Anterior cingulate cortex (tissue), 58 donors: ENCODE data around the gene PTPRH.

Experiments used
- DNase-seq, 58 donors: peaks; one replicate each; lab custom pipeline; 2025; lab: John Stamatoyannopoulos, UW

PTPRH gene

DNA sequence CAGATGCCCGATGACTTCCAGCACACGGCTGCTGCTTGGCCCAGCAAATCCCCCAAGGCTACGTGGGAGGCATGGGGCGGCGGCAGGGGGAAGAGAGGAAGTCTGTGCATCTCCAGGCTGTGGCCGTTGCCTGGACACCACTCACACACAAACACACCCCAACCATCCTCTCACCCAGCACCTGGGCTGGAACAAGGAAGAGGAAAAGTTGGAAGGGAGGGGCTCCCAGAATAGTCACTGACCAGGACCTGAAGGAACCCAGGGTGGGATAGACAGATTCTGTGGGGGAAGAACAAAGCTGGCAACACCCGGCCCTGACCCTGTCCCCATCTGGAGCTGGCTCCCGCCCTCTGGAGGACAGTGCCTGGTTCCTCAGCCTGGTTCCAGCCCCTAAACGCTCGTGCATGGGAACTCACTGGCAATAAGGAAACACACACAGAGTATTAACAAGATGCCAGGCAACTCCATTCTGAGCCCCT, 38.4 kb upstream of the PTPRH start:
- DNase-seq: peak in 1 of 58 donors; percentile 3

- DNase-seq: no peak
Observed at GRCh38 chr19:55246462-55247451, 37.5 kb upstream of the PTPRH start.

GRCh38 chr19:55245236-55245904, 36.1 kb upstream of the PTPRH start:
- no peak for DNase-seq

DNA sequence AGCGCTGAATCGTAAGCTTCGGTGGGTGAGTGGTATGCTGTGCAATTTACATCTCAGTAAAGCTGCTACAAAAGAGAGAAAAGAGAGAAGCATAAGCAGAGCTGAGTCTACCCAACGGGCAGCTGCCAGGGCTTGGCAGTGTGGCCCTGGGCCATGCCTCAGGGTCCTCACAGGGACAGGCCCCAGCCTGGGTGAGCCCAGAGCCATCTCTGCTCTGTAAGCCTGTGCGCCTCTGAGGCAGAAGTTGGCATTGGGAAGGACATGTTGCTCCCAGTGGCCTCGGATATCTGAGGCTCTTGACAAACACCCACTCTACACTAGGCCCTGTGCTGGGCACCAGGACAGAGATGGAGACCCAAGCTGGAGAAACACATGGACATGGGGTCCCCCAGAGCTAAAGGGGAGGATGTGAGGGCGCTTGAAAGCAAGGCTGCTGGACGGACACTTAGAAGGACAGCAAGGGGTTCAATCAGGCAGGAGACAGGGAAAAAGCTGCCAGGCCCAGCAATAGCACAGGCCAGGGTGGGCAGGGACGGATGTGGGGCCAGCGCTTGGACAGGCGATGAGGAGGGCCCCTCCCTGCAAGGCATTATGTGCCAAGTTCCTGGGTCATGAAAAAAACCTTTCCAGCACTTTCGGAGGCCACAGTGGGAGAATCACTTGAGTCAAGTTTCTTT, 34.8 kb upstream of the PTPRH start:
- DNase-seq: no peak

DNA sequence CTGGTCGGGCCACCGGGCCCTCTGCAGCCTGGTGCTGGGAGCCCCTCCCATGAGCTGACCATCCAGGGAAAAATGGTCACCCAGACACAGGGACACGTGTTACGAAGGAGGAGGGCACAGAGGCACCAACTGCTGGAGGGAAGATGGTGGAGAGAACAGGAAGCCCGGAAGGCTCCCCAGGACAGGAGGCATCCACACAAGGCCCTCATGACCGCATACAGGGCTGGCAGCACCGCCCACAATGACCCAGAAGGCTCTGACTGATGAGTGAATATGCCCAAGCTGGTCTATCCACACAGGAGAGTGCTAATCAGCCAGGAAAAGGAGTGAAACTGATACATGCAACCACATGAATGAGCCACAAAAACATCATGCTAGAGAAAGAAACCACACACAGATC, 33.2 kb upstream of the PTPRH start:
- no peak for DNase-seq

DNA sequence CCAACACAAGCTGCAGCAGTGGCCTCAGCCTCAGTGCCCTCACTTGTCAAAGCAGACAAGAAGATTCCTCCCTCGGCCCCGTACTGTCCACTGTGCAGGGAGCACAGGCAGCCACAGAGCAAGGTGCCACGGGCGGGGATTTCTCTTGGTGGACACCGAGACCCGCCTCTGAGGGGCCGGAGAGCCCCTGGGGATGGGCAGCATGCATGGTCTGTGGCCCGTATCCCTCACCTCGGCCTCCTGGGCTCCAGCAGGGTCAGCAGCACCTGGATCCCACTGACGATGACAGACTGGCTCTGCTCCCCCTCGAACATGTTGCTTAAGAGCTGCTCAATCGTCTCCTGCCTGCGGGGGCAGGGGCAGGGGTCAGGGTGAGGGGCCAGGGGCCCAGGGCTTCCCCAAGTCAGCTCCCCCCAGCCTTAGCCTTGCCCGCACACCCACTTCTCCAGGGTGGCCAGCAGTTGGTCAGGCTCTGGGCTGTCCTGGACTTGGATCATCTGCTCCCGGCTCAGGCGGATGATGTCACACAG, 32.7 kb upstream of the PTPRH start:
- no peak for DNase-seq

DNA sequence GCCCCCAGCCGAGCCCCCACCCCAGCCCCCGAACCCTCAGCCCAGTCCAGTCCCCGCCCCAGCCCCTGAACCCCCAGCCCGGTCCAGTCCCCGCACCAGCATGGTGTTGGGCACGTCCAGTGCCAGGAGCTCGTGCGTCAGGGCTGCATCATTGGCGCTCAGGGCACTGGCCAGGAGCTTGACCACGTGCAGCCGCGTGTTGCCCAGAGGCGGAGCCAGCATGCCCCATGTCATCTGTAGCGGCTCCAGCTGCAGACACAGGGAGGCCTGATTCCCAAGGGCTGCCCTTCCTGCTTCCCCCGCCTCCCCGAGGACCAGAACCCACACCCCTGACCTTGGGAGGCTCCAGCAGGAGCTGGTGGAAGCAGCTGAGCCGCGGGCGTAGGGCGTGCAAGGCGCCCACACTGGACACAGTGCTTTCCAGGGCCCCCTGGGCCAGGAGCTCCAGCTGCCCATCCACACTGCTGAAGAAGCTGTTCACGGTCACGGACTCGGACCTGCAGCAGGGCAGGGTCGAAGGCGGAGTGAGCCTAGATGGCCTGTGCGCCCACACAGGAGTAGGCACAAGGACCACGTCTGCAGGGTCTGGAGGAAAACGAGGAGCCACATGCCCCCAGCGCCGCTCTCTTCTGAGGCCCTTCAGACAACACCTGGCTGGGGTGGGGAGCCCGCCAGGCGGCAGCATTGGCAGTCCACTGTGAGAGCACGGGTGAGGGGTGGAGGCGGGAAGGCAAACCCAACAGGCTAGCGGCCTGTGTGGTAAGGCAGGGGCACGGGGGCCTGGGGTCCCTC, 32.0 kb upstream of the PTPRH start:
- DNase-seq: no peak

DNA sequence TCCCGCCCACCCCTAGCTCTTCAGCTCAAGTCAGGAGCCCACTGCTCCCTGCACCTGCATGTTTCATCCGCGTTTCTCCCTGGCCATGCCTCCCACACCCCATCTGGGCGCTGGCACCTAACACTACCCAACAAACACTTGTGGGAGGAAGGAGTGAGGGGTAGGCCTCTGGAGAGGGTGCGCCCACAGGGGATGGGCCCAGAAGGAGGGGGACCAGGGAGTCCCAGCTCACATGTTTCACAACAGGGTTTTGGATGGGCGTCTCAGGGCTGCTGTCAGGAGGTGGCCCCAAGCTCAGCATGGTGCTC, 31.4 kb upstream of the PTPRH start:
- DNase-seq: peak in 14 of 58 donors; percentile 7 to 72 (median 24)

DNA sequence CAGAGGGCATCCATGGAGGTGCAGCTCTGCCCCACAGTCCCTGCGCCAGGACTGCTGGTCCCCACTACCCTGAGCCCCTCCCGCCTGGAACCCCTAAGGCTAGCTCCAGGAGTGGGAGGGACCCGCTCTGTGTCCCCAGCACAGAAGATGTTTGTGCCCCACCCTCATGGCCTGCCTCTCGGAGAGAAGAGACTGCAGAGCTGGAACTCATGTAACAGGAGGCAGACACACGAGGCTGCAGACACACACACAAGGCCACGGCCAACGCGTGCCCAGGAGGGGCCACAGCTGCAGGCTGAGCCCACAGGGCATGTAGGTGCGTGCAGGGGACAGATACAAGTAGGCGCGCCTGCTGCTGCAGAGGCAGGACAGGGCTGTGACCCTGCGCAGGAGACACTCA, 29.7 kb upstream of the PTPRH start:
- DNase-seq: no peak

DNA sequence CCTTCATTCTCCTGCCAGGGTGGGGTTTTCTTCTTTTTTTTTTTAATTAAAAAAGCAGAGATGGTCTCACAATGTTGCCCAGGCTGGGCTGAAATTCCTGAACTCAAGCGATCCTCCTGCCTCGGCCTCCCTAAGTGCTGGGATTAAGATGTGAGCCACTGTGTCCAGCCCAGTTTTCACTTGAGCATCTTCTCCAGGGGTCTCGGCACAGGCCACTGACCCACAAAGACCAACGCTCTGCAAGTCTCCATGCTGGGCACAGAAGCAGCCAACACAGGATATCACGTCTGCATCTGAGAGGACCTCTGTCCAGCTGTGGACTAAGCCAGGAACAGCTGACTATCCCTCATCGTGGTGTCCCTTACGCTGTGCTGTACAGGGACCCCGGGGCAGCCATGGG, 28.7 kb upstream of the PTPRH start:
- no peak for DNase-seq

- DNase-seq: no peak
Observed at GRCh38 chr19:55232986-55233385, 23.7 kb upstream of the PTPRH start.

DNA sequence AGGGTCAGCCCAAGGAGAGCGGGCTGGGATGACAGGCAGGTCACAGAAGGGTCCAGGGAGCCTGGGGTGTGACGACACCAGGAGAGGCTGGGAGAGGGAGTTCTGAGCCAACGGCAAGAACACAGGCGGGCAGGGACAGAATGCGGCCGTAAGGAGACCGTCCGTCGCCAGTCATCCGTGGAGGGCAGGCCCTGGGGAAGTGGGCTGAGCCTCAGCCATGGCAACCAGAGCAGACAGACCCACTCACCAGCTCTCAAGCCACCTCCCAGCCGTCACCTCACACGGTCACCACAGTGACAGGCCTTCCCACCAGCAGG, 22.9 kb upstream of the PTPRH start:
- DNase-seq: no peak

DNA sequence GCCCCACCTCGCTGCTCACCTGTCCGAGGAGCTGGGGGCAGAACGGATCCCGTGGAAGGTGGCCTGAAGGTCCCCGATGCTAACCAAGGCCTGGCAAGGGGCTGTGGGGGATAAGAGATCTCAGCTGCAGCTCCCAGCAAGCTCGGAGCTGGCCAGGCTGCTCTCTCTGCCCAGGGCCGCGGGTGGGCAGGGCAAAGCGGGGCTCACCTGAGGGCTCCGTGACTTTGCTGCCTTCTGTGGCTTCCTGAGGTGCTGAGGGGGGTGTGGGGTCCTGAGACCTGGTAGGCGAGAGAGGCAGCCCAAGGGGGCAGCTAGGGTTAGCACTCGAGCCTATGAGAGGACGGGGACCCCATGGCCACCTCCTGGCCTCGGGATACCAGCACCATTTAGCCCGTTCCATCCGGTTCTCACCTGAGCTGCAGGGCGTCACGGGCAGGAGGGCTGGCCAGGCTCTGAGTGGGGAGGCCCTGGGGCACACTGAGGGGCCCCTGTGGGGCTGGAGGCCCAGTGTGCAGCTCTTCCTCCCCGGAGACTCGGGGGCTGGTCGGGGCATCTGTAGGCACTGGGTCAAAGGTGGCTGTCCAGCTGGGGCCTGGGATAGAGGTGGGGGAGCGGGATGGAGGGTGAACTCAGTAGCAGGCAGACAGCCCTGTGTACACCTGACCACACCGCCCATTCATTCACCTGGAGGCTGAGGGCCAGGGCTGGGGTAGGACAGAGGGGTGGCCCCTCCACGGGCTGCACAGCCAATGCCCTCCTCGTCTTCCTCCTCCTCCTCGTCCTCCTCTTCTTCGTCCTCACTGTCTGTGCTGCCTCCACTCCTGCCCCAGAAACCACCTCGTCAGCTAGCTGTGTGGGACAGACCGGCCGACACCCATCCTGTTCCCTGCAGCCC, 22.3 kb upstream of the PTPRH start:
- DNase-seq: no peak

GRCh38 chr19:55230780-55231179, 21.5 kb upstream of the PTPRH start:
- DNase-seq: no peak

- no peak for DNase-seq
Observed at GRCh38 chr19:55230329-55230728, 21.0 kb upstream of the PTPRH start.

- DNase-seq: no peak
Observed at GRCh38 chr19:55229789-55230182, 20.5 kb upstream of the PTPRH start.

GRCh38 chr19:55229145-55229788, 20.0 kb upstream of the PTPRH start:
- no peak for DNase-seq

DNA sequence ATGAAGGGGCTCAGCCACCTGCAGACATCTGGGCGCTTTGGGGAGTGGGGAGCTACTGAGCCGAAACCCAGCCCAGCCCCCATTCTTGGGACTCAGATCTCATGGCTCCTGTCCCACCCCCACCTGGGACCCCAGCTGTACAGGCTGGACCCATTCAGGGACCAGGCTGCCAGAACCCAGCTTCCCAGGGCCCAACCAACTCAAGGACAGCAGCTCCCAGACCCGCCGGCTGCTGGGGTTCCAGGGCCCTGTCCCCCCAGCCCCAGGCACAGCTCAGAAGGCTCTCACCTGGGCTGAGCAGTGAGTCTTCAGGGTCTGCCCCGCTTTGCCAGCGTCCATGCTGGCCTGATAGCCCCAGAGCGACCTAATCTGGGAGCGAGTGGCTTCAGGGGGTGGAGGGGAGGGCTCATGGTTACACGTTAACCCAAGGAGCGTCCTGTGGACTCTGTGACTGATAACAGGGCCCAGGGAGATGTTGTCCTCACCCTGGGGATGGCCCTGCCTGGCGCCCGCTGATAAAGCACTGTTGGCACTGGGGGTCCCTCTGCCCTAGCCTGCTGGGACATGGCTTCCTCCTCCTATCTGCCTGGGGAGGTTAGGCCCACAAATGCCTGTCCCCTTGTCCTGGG, 19.2 kb upstream of the PTPRH start, which contains the start of gene TMEM86B:
Gene TMEM86B, minus strand, starts transcription at position 361 of the 629 bp plus-strand sequence. Its CDS starts 22 bp downstream, at position 339.
- no peak for DNase-seq
